HG03103 (cell line): ENCODE data around the gene RYR2.
"Not testable (repeated sequence)": the region's sequence is repeated elsewhere in the genome, so short reads cannot be mapped to it uniquely, and the experiment has no call there.

Experiments
- ATAC-seq: cut with Tn5 transposase; IDR thresholded peaks from one replicate; pipeline ENCODE4 v1.9.1; 2021; ENCODE audit warnings: low read depth; ENCODE audit not compliant: unreplicated experiment

RYR2 gene

GRCh38 chr1:237237721-237238120 lies 195.7 kb downstream of the RYR2 start:
- ATAC-seq = no peak

GRCh38 chr1:237239248-237239647 lies 197.3 kb downstream of the RYR2 start:
- no peak for ATAC-seq

GRCh38 chr1:237241038-237241437 lies 199.1 kb downstream of the RYR2 start:
- no peak for ATAC-seq

GRCh38 chr1:237244778-237245177 lies 202.8 kb downstream of the RYR2 start:
- ATAC-seq = no peak

GRCh38 chr1:237247442-237247841 lies 205.5 kb downstream of the RYR2 start:
- ATAC-seq = no peak

GRCh38 chr1:237249120-237249519 lies 207.1 kb downstream of the RYR2 start:
- no peak for ATAC-seq

- no peak for ATAC-seq
These were observed 208.1 kb downstream of the RYR2 start for GRCh38 chr1:237250055-237250454.

- ATAC-seq = no peak
These were observed 213.1 kb downstream of the RYR2 start for GRCh38 chr1:237255071-237255470.

- no peak for ATAC-seq
These were observed 216.9 kb downstream of the RYR2 start for GRCh38 chr1:237258871-237259270.

- no peak for ATAC-seq
These were observed 219.2 kb downstream of the RYR2 start for GRCh38 chr1:237261198-237261597.

- ATAC-seq = no peak
These were observed 225.8 kb downstream of the RYR2 start for GRCh38 chr1:237267743-237268142.

- ATAC-seq = no peak
These were observed 228.0 kb downstream of the RYR2 start for GRCh38 chr1:237269938-237270337.

GRCh38 chr1:237270353-237270752 lies 228.4 kb downstream of the RYR2 start:
- no peak for ATAC-seq

GRCh38 chr1:237277994-237278393 lies 236.0 kb downstream of the RYR2 start:
- not testable (repeated sequence) for ATAC-seq

GRCh38 chr1:237279629-237280028 lies 237.6 kb downstream of the RYR2 start:
- ATAC-seq = no peak

GRCh38 chr1:237281481-237281880 lies 239.5 kb downstream of the RYR2 start:
- no peak for ATAC-seq

GRCh38 chr1:237282208-237282783 lies 240.3 kb downstream of the RYR2 start:
- ATAC-seq = no peak

GRCh38 chr1:237287876-237288521 lies 246.0 kb downstream of the RYR2 start:
- no peak for ATAC-seq

- no peak for ATAC-seq
These were observed 251.8 kb downstream of the RYR2 start for GRCh38 chr1:237293804-237294203.

GRCh38 chr1:237296861-237297260 lies 254.9 kb downstream of the RYR2 start:
- ATAC-seq = no peak

- no peak for ATAC-seq
These were observed 258.7 kb downstream of the RYR2 start for GRCh38 chr1:237300642-237301041.

- no peak for ATAC-seq
These were observed 261.9 kb downstream of the RYR2 start for GRCh38 chr1:237303929-237304328.

- no peak for ATAC-seq
These were observed 264.7 kb downstream of the RYR2 start for GRCh38 chr1:237306726-237307125.
